GM18520 (cell line): ENCODE results near the gene USP35.
"Not testable (repeated sequence)": the region's sequence is repeated elsewhere in the genome, so short reads cannot be mapped to it uniquely, and the experiment has no call there.

Experiments
- ATAC-seq: cut with Tn5 transposase; IDR thresholded peaks from one replicate; pipeline ENCODE4 v1.9.1; 2021; ENCODE audit not compliant: unreplicated experiment

The USP35 gene

GRCh38 chr11:78170413-78170812, 18.3 kb upstream of the USP35 start:
- no peak for ATAC-seq

DNA sequence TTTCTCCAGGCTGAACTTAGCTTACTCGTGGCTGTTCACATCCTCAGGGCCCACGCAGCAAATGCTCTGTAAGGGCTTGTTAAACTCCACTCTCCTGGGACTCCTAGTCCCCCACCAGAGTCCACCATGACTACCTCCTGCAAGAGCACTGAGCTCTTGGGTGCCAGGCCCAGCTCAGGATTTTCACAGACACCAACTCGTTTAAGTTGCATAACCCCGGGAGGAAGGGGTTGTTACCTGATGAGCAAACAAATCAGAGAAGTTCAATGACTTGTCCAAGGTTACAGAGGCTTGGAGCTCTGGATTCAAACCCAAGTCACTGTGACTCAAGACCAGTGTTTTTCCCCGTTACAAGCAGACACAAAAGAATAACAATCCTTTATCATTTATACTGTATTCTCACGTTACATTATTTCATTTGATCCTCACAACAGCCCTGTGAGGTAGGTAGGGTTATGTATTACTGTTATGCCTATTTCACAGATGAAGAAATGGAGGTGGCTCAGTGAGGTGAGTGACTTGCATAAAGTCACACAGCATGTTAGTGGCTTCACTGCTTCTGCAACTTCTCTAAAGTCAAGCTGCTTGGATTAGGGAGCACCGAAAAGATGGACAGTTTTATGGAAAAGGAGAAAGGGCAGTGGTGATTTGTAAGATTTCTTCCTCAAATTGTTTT, 17.7 kb upstream of the USP35 start:
- no peak for ATAC-seq

GRCh38 chr11:78171951-78172350, 16.8 kb upstream of the USP35 start:
- ATAC-seq: no peak

DNA sequence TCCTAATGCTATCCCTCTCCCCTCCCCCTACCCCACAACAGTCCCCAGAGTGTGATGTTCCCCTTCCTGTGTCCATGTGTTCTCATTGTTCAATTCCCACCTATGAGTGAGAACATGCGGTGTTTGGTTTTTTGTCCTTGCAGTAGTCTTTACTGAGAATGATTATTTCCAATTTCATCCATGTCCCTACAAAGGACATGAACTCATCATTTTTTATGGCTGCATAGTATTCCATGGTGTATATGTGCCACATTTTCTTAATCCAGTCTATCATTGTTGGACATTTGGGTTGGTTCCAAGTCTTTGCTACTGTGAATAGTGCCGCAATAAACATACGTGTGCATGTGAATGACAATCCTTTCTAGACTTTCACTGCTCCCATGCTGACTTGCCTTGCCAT, 12.9 kb upstream of the USP35 start:
- not testable (repeated sequence) for ATAC-seq

DNA sequence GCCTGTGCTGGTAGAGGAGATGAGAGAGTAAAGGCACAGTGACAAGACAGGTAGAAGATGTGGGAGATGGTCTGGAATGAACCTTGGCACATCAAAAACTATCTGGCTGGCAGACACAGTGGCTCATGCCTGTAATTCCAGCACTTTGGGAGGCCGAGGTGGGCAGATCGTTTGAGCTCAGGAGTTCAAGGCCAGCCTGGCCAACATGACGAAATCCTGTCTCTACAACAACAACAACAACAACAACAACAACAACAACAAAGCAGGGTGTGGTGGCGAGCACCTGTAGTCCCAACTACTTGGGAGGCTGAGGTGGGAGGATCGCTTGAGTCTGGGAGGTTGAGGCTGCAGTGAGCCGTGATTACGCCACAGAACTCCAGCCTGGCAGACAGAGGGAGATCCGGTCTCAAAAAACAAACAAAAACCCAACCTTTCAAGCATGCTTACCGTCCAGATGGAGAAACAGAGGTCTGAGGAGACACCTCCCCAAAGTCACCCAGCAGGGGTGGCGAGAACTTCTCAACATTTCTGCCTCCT, 12.0 kb upstream of the USP35 start:
- no peak for ATAC-seq

DNA sequence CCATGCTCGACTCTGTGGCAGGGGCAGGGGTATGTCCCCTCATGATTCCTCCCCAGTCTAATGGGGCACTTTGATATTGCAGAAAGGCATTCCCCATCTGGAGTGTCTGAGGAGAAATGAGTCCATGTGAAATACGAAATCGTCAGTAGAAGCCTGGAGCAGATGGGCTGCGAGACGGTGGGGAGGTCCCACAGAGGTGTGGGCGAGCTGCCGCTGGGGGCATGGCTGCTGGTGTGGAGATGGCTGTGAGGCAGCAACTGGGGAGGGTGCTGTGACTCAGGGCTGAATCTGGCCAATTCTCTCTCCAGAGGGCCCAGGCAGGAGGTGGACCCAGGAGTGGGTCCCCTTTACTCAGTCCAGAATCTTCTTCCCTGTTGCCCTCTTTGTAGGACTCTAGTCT, 11.5 kb upstream of the USP35 start:
- ATAC-seq: no peak

GRCh38 chr11:78179459-78180071, 9.2 kb upstream of the USP35 start:
- ATAC-seq: no peak

DNA sequence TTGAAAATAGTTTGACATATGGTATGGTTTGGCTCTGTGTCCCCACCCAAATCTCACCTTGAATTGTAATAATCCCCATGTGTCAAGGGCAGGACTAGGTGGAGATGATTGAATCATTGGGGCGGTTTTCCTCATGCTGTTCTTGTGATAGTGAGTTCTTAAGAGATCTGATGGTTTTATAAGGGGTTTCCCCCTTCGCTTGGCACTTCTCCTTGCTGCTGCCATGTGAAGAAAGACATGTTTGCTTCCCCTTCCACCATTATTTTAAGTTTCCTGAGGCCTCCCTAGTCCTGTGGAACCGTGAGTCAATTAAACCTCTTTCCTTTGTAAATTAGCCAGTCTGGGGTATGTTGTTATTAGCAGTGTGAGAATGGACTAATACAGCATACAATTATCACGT, 8.0 kb upstream of the USP35 start:
- ATAC-seq: no peak

- ATAC-seq: no peak
Observed at GRCh38 chr11:78181185-78181584, 7.5 kb upstream of the USP35 start.

DNA sequence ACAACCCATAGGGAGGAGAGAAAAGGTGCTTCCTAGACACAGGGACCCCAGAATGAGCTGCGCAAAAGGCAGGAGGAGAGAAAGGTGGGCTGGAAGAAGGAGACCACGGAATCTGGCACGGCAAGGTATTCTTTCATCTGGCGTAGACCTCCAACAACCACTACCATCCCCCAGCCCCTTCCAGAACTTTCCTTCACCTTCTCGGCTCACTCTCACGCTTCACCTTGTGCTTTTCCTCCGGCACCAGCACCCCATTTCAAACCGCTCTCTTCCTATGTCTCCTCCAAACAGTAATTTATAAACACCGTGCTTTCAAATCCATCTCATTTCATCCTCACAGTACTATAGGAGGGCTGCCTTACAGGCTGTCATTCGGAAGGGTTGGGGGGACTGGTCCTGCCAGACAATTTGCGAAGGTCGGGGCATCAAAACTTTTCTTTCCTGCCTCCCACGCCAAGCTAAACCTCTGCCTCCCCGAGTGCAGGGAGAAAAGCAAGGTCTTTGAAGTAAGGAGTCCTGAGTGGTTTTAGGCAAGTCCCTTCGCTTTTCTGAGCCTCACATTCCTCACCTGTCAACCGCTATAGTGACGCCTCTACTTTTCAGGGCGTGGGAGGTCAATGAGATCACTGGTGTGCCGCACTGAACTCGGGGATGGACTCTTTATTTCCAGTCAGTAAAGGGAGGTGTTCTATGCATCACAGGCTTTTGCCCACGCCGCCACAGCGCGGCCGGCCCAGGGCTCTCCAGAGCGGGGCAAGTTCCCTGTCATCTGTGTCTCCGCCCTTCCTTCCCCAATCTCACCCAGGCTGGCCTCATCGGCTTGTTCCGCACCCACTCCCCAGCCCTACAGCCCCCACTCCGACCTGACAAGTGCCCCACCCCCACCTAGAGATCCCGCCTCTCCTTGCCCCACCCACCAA, 1.1 kb upstream of the USP35 start:
- ATAC-seq: peak; percentile 1

- ATAC-seq: no peak
Observed at GRCh38 chr11:78189174-78189724, 530 bp downstream of the USP35 start.

DNA sequence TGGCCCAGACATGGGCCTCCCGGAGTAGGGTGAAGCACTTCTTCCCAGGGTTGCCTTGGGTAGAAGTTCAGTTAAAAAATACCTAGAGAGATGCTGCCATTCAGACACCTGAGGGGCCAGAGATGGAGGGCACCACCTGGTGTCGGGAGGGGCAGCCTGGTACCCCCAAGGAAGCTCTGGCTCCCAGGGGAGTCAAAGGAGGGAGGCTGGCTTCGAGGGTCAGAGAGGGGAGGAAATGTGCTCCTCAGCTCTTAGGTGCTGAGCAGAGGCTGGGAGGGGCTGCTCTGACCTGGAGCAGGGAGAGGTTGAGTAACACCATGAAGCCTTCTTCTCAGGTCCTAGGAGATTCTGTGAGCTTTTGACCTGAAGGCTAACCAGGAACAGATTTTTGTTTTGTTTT, 1.1 kb downstream of the USP35 start:
- no peak for ATAC-seq

GRCh38 chr11:78190374-78190773, 1.7 kb downstream of the USP35 start:
- no peak for ATAC-seq

DNA sequence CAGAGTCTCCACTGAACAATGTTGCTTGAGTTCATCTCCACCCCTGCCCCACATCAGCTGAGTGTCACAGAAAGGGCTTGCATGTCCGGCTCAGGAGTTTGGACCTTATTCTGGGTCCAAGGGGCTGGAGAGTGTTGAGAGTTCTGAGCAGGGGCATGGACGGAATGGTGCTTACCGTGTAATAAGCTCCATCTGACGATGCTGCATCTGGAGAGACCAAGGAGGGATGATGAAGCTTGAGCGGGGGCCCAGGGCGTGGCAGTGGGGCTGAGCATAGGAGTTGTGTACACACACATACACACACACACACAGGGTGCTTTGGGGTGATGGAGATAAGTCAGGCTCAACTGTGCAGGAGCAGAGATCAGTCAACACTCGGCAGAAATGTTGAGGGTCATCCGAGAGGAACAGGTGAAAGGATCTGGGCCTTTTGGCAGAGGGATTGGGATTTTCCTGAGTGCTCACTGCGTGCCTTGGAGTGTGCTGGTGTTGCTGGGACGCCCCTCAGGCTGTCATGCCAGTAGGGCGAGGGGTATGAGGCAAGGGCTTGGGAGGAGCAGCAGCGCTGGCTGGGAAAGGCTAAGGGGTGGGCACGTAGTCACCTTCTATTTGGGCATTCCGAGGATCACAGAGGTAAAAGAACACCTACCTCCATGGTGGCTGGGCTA, 2.3 kb downstream of the USP35 start:
- no peak for ATAC-seq

GRCh38 chr11:78192223-78192719, 3.6 kb downstream of the USP35 start:
- no peak for ATAC-seq

GRCh38 chr11:78192911-78193351, 4.2 kb downstream of the USP35 start:
- no peak for ATAC-seq

GRCh38 chr11:78193806-78194205, 5.1 kb downstream of the USP35 start:
- ATAC-seq: no peak

DNA sequence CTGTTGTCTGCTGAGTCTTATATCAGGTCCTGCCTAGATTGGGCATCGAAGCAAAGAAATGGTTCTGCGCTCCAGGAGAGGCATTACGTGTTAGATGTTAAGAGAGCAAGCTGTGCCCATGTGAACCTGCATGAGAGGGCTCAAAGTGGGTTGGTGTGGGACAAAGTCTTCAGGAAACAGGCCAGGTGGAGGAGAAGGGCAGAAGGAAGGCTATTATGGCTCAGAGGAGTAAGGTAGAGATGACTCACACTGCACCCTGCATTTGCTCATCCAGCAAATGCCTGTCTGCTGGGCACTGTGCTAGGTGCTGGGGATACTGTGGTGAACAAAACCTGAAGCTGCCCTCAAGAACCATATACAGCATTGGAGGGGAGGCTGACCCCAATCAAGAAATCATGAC, 5.8 kb downstream of the USP35 start:
- no peak for ATAC-seq

DNA sequence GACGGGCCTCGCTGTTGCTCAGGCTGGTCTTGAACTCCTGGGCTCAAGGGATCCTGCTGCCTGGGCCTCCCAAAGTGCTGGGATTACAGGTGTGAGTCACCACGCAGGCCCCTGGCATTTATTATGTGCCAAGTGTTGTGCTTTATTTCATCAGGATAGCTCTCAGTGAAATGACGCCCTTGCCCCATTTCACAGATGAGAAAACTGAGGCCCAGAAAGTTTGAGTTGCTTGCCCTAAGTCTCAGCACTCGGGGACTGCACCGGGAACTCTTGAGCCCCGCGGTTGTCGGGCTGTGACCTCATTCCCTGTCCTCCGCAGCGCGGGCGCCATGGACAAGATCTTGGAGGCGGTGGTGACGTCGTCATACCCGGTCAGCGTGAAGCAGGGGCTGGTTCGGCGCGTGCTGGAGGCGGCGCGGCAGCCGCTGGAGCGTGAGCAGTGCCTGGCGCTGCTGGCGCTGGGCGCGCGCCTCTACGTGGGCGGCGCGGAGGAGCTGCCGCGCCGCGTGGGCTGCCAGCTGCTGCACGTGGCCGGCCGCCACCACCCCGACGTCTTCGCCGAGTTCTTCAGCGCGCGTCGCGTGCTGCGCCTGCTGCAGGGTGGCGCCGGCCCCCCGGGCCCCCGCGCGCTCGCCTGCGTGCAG, 7.3 kb downstream of the USP35 start:
- no peak for ATAC-seq

DNA sequence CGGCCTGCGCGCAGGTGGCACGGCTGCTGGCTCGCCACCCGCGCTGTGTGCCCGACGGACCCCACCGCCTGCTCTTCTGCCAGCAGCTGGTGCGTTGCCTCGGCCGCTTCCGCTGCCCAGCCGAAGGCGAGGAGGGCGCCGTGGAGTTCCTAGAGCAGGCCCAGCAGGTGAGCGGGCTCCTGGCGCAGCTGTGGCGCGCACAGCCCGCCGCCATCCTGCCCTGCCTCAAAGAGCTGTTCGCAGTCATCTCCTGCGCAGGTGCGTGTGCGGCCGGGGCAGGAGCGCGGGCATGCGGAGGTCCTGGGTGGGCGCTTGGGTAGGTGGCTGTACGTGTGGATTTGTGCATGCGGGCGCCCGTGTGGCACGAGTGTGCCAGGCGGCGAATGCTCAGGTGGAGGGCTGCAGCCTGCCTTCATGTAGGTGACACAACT, 8.0 kb downstream of the USP35 start:
- ATAC-seq: no peak
